H1 (cell line): ENCODE data around the gene C3orf22. TPM values are rescaled to one million over a fixed set of nuclear protein-coding genes. Genes with fewer than 3 reads are reported as not detected.

ENCODE experiments used
- ASH2L ChIP-seq: fragments of 200-600, 300-600 bp; sonication (generic); IDR thresholded peaks from one replicate; pipeline ENCODE4 v1.7.1; 2017; ENCODE audit warnings: low read length
- CTBP2 ChIP-seq: IDR thresholded peaks from 2 replicates; pipeline ENCODE4 v1.7.0; 2011; ENCODE audit warnings: borderline replicate concordance, mild to moderate bottlenecking, moderate library complexity, mixed read lengths, low read length; ENCODE audit not compliant: insufficient read depth, insufficient read length
- EGR1 ChIP-seq: IDR thresholded peaks from 2 replicates; pipeline ENCODE4 v1.6.1; 2011; ENCODE audit warnings: low read depth, low read length, borderline replicate concordance
- GTF2F1 ChIP-seq: IDR thresholded peaks from 2 replicates; pipeline ENCODE4 v1.6.1; 2012; ENCODE audit warnings: low read depth, low read length, improper control_type of control experiment, borderline replicate concordance
- HDAC2 ChIP-seq, 2 experiments: fragments of 300-600 bp in 1 of 2; sonication (generic) in 1 of 2; IDR thresholded peaks; 2 replicates each; pipeline ENCODE4 v1.6.1; 2011 to 2012; ENCODE audit warnings: low read depth in 2 of 2, low read length in 2 of 2, mild to moderate bottlenecking in 2 of 2, moderate library complexity in 2 of 2, borderline replicate concordance in 1 of 2, inconsistent platforms in 1 of 2
- HDAC6 ChIP-seq: IDR thresholded peaks from one replicate; pipeline ENCODE4 v1.7.1; 2012; ENCODE audit warnings: low read depth, mild to moderate bottlenecking, inconsistent platforms, low read length, moderate library complexity
- SIX5 ChIP-seq: IDR thresholded peaks from 2 replicates; pipeline ENCODE4 v1.6.1; 2011; ENCODE audit warnings: mild to moderate bottlenecking, low read depth, low read length
- TBP ChIP-seq: IDR thresholded peaks from 2 replicates; pipeline ENCODE4 v1.6.1; 2011; ENCODE audit warnings: low read depth, low read length, improper control_type of control experiment
- polyA plus RNA-seq, 7 experiments: library from polyadenylated mRNA; depleted of rRNA in 3 of 7; stranded (reverse) in 5 of 7; unstranded in 2 of 7; fragments of >200 nt in 5 of 7; fragments of 200-250 nt in 2 of 7; gene quantifications; 1 replicate in 5 of 7; 2 replicates in 1 of 7; 4 replicates in 1 of 7; pipeline versions ENCODE4 v1.2.1 to v1.2.3, GENCODE V29; 2011 to 2013; ENCODE audit warnings: missing spikeins in 2 of 7, mixed read lengths in 2 of 7
- total RNA-seq: library from RNA; stranded (reverse); fragmentation: NEBNext Ultra II Directional; extraction: Animal tissue kit (Norgen Biotek cat#: 25700); gene quantifications from 2 replicates; pipeline ENCODE4 v1.2.1, GENCODE V29; 2021

C3orf22 gene
- total and polyA plus RNA-seq, 2 of the 8 experiments (the other 6 are each of a cell fraction or from before 2014, with no cell fraction given) = not detected

DNA sequence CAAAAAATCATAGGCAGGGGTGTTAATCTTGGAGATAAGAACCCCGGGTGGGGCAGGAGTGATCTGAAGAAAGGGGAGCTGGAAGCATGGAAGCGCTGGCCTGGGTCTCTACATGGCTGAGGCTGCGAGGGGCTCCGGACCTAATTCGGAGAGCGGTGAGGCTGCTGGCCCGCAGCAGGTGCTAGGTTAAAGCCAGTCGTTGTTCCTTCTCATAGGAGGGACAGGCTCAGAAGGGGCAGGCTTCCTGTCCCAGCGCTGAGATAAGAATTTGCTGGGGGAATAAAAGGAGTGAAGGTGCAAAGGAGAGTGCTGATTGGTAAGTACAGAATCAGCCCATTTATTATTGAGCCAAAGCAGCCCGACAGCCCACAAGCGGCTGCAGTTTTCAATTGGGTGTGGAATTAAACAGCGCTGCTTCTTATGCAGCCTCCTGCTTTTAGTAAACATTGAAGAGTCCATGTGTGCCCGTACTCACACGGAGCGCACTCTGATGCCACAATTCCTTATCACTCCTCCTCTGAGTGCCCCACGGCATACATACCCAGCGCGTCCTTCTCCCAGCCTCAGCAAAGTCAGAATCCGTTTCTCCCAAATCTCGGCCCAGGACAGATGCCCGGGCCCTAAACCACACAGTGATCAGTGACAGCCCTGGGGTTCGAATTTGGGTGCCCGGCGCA is 17.6 kb downstream of the C3orf22 start (continued):
- TF ChIP-seq CTBP2 = no peak
- no peak for TF ChIP-seq HDAC2 (IDR thresholded peaks at IDR 0.05; ENCODE audit: borderline replicate concordance in 1 of 2, low read depth in 2 of 2, low read length in 2 of 2)
- no peak for TF ChIP-seq EGR1
- no peak for TF ChIP-seq GTF2F1
- no peak for TF ChIP-seq ASH2L
- TF ChIP-seq SIX5 = no peak
- no peak for TF ChIP-seq TBP
- TF ChIP-seq HDAC6 = no peak
